ENCODE data around the gene CAMK2A.

DNA sequence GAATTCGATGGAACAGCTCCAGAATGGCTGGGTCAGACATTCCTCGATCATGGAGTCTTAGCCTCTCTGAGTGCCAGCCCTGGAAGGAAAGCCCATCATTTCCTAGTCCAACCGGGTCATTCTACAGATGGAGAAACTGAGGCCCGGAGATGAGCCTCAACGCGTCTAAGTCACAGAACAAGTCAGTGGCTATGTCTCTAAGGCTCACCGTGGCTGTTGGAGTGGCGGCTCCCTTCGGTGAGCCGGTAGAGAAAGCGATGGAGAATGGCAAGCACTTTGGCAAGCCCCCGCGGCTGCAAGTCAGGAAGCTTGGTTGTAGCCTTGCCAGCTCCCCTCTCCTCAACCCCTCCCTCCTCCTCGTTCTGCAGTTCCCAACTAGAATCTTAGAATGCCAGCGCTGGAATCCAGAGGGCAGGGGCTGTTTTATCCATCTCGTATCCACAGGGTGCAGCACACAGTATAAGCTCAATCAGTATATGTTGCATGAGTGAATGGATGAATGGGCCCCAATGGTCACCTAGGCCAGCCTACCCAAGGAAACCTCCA, 13.6 kb upstream of the CAMK2A start:
- no peak for TF ChIP-seq CTCF (IDR thresholded peaks at IDR 0.05)
- TF ChIP-seq FOXJ3 (CRISPR knock-in tag; IDR thresholded peaks at IDR 0.05), result no peak
- no peak for TF ChIP-seq EP300 (IDR thresholded peaks at IDR 0.05; ENCODE audit: borderline replicate concordance in 1 of 2, low read depth in 1 of 2, low read length in 1 of 2)
- no peak for TF ChIP-seq EZH2phosphoT487 (IDR thresholded peaks at IDR 0.05; ENCODE audit: borderline replicate concordance, low read depth)
- TF ChIP-seq PBX3 (IDR thresholded peaks at IDR 0.05), result no peak
- TF ChIP-seq USF1 (IDR thresholded peaks at IDR 0.05; ENCODE audit: borderline replicate concordance, low read depth), result no peak
- TF ChIP-seq, protein P1, sequence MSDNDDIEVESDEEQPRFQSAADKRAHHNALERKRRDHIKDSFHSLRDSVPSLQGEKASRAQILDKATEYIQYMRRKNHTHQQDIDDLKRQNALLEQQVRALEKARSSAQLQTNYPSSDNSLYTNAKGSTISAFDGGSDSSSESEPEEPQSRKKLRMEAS (IDR thresholded peaks at IDR 0.05; ENCODE audit: low read depth), result no peak
- no peak for TF ChIP-seq YY1 (IDR thresholded peaks at IDR 0.05; ENCODE audit: low read depth)
- TF ChIP-seq JUND (IDR thresholded peaks at IDR 0.05), result no peak
- TF ChIP-seq TAF1 (IDR thresholded peaks at IDR 0.05; ENCODE audit: borderline replicate concordance, low read depth, low read length), result no peak
- TF ChIP-seq USF2 (IDR thresholded peaks at IDR 0.05; ENCODE audit: borderline replicate concordance, low read depth, low read length), result no peak
